H1 (cell line): ENCODE data around the gene ARHGAP12. TPM values are rescaled to one million over a fixed set of nuclear protein-coding genes. Genes with fewer than 3 reads are reported as not detected.

Experiments used
- BACH1 ChIP-seq: IDR thresholded peaks from 2 replicates; pipeline ENCODE4 v1.6.1; 2012; ENCODE audit warnings: low read length, improper control_type of control experiment
- KDM4A ChIP-seq: IDR thresholded peaks from one replicate; pipeline ENCODE4 v1.7.1; 2012; ENCODE audit warnings: low read depth, mild to moderate bottlenecking, moderate library complexity, low read length, inconsistent platforms; ENCODE audit not compliant: severe bottlenecking
- MAFK ChIP-seq: IDR thresholded peaks from 2 replicates; pipeline ENCODE4 v1.6.1; 2012; ENCODE audit warnings: low read depth, mild to moderate bottlenecking, improper control_type of control experiment, low read length
- SP2 ChIP-seq: IDR thresholded peaks from 2 replicates; pipeline ENCODE4 v1.6.1; 2012; ENCODE audit warnings: mild to moderate bottlenecking, low read length, inconsistent platforms
- SUZ12 ChIP-seq: fragments of 200-600 bp; sonication (generic); IDR thresholded peaks from 2 replicates; pipeline ENCODE4 v1.6.1; 2012; ENCODE audit warnings: mild to moderate bottlenecking, inconsistent platforms, low read length, moderate library complexity, mixed read lengths
- polyA plus RNA-seq, 7 experiments: library from polyadenylated mRNA; depleted of rRNA in 3 of 7; stranded (reverse) in 5 of 7; unstranded in 2 of 7; fragments of >200 nt in 5 of 7; fragments of 200-250 nt in 2 of 7; gene quantifications; 1 replicate in 5 of 7; 2 replicates in 1 of 7; 4 replicates in 1 of 7; pipeline versions ENCODE4 v1.2.1 to v1.2.3, GENCODE V29; 2011 to 2013; ENCODE audit warnings: missing spikeins in 2 of 7, mixed read lengths in 2 of 7
- total RNA-seq: library from RNA; stranded (reverse); fragmentation: NEBNext Ultra II Directional; extraction: Animal tissue kit (Norgen Biotek cat#: 25700); gene quantifications from 2 replicates; pipeline ENCODE4 v1.2.1, GENCODE V29; 2021
- TF ChIP-seq, protein P1 (sequence below): fragments of 300-600 bp; sonication (generic); IDR thresholded peaks from 2 replicates; pipeline ENCODE4 v1.7.1; 2012; ENCODE audit warnings: low read length, moderate library complexity, mild to moderate bottlenecking, inconsistent platforms; ENCODE audit not compliant: insufficient replicate concordance

The ARHGAP12 gene
- total and polyA plus RNA-seq, 2 of the 8 experiments (the other 6 are each of a cell fraction or from before 2014, with no cell fraction given): 10.1 to 39.0 TPM

DNA sequence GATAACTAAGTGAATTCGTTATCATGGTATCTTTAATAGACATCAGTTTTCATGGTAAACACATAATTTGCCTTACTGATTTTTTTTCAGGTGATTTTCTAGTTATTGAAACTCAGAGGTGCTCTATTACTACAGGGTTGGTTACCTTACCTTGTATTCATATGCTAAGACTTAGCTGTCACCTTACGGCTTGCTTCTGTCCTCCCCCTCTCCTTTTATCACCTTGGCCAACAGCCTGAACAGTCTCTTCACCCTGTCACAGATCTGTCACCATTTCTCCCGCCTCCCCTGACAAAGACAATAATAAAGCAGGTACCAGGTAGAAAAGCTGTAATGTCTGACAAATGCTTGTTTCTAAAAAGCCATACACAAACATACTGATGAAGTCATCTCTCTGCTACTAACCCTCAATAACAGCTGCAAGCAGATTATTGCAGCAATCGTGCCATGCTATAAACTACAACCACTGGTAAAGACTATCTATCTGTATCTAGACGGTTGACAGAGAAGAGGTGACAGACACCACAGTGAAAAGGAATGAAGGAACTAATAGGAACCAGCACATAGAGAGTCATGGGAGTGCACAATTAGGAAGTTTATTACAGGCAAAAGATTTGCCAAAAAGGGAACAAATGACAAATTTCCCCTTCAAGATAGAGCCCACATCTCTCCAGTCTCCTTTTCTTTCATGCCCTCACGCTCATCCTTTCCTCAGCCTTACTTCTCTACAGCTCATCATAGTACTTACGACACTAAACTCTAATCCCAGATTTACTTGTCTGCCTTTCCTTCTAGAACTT lies 57.2 kb downstream of the ARHGAP12 start (continued):
- TF ChIP-seq SP2 (no peak), BACH1 (no peak), SUZ12 (no peak), MAFK (no peak), KDM4A (no peak)
- TF ChIP-seq, protein P1, sequence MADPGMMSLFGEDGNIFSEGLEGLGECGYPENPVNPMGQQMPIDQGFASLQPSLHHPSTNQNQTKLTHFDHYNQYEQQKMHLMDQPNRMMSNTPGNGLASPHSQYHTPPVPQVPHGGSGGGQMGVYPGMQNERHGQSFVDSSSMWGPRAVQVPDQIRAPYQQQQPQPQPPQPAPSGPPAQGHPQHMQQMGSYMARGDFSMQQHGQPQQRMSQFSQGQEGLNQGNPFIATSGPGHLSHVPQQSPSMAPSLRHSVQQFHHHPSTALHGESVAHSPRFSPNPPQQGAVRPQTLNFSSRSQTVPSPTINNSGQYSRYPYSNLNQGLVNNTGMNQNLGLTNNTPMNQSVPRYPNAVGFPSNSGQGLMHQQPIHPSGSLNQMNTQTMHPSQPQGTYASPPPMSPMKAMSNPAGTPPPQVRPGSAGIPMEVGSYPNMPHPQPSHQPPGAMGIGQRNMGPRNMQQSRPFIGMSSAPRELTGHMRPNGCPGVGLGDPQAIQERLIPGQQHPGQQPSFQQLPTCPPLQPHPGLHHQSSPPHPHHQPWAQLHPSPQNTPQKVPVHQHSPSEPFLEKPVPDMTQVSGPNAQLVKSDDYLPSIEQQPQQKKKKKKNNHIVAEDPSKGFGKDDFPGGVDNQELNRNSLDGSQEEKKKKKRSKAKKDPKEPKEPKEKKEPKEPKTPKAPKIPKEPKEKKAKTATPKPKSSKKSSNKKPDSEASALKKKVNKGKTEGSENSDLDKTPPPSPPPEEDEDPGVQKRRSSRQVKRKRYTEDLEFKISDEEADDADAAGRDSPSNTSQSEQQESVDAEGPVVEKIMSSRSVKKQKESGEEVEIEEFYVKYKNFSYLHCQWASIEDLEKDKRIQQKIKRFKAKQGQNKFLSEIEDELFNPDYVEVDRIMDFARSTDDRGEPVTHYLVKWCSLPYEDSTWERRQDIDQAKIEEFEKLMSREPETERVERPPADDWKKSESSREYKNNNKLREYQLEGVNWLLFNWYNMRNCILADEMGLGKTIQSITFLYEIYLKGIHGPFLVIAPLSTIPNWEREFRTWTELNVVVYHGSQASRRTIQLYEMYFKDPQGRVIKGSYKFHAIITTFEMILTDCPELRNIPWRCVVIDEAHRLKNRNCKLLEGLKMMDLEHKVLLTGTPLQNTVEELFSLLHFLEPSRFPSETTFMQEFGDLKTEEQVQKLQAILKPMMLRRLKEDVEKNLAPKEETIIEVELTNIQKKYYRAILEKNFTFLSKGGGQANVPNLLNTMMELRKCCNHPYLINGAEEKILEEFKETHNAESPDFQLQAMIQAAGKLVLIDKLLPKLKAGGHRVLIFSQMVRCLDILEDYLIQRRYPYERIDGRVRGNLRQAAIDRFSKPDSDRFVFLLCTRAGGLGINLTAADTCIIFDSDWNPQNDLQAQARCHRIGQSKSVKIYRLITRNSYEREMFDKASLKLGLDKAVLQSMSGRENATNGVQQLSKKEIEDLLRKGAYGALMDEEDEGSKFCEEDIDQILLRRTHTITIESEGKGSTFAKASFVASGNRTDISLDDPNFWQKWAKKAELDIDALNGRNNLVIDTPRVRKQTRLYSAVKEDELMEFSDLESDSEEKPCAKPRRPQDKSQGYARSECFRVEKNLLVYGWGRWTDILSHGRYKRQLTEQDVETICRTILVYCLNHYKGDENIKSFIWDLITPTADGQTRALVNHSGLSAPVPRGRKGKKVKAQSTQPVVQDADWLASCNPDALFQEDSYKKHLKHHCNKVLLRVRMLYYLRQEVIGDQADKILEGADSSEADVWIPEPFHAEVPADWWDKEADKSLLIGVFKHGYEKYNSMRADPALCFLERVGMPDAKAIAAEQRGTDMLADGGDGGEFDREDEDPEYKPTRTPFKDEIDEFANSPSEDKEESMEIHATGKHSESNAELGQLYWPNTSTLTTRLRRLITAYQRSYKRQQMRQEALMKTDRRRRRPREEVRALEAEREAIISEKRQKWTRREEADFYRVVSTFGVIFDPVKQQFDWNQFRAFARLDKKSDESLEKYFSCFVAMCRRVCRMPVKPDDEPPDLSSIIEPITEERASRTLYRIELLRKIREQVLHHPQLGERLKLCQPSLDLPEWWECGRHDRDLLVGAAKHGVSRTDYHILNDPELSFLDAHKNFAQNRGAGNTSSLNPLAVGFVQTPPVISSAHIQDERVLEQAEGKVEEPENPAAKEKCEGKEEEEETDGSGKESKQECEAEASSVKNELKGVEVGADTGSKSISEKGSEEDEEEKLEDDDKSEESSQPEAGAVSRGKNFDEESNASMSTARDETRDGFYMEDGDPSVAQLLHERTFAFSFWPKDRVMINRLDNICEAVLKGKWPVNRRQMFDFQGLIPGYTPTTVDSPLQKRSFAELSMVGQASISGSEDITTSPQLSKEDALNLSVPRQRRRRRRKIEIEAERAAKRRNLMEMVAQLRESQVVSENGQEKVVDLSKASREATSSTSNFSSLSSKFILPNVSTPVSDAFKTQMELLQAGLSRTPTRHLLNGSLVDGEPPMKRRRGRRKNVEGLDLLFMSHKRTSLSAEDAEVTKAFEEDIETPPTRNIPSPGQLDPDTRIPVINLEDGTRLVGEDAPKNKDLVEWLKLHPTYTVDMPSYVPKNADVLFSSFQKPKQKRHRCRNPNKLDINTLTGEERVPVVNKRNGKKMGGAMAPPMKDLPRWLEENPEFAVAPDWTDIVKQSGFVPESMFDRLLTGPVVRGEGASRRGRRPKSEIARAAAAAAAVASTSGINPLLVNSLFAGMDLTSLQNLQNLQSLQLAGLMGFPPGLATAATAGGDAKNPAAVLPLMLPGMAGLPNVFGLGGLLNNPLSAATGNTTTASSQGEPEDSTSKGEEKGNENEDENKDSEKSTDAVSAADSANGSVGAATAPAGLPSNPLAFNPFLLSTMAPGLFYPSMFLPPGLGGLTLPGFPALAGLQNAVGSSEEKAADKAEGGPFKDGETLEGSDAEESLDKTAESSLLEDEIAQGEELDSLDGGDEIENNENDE: no peak
